Measurements from ENCODE around the gene PPP1R9B.

PPP1R9B gene

GRCh38 chr17:50188921-50189549 lies 38.6 kb upstream of the PPP1R9B start:
- no peak overlapping the region for H3K9ac ChIP-seq (ENCODE audit: low read length)
- no peaks in the 10 kb centered on the region for H3K9me3 ChIP-seq (ENCODE audit: insufficient read depth, low read length)
- no peak overlapping the region for H2AFZ ChIP-seq (ENCODE audit: low read depth, low read length)
- TF ChIP-seq EZH2phosphoT487 (IDR thresholded peaks at IDR 0.05; ENCODE audit: low read depth) (no peak), CTCF (IDR thresholded peaks at IDR 0.05; ENCODE audit: low read depth, low read length) (no peak)
- peaks cover 35% of the 10 kb centered on the region for H3K79me2 ChIP-seq (ENCODE audit: low read length)
- H4K20me1 ChIP-seq (ENCODE audit: insufficient read depth, low read length), result no peaks in the 10 kb centered on the region
- no peak overlapping the region for H3K4me2 ChIP-seq (ENCODE audit: low read length)
- no peaks in the 10 kb centered on the region for H3K27me3 ChIP-seq (ENCODE audit: low read depth, low read length)
- H3K4me1 ChIP-seq (ENCODE audit: low read length), result peaks cover 68% of the 10 kb centered on the region
- peaks cover 61% of the 10 kb centered on the region for H3K36me3 ChIP-seq (replicated peaks; ENCODE audit: low read depth, low read length)
- H3K4me3 ChIP-seq (ENCODE audit: low read length), result no peak overlapping the region
- no peak overlapping the region for H3K27ac ChIP-seq (ENCODE audit: low read length)

DNA sequence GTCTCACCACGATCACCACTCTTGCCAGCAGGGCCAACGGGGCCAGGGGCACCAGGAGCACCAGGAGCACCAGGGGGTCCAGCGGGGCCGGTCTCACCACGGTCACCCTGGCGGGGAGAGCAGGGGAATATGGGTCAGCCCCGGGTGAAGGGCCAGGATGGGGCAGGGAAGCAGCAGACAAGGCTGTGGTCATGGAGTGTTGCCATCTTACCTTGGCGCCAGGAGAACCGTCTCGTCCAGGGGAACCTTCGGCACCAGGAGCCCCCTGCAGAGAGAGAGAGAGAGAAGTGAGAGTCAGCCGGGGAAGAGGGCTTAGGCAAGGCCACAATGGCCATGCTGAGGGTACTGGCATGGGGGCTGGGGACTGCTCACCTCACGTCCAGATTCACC lies 38.0 kb upstream of the PPP1R9B start:
- Histone ChIP-seq H3K27me3 (ENCODE audit: low read depth, low read length) (no peaks in the 10 kb centered on the region), H2AFZ (ENCODE audit: low read depth, low read length) (no peak overlapping the region), H3K36me3 (replicated peaks; ENCODE audit: low read depth, low read length) (peaks cover 61% of the 10 kb centered on the region), H3K9ac (ENCODE audit: low read length) (no peak overlapping the region), H3K27ac (ENCODE audit: low read length) (no peak overlapping the region), H3K4me2 (ENCODE audit: low read length) (no peak overlapping the region), H3K4me1 (ENCODE audit: low read length) (peaks cover 68% of the 10 kb centered on the region), H4K20me1 (ENCODE audit: insufficient read depth, low read length) (no peaks in the 10 kb centered on the region), H3K4me3 (ENCODE audit: low read length) (no peak overlapping the region), H3K9me3 (ENCODE audit: insufficient read depth, low read length) (no peaks in the 10 kb centered on the region), H3K79me2 (ENCODE audit: low read length) (peaks cover 32% of the 10 kb centered on the region)
- TF ChIP-seq EZH2phosphoT487 (IDR thresholded peaks at IDR 0.05; ENCODE audit: low read depth) (no peak), CTCF (IDR thresholded peaks at IDR 0.05; ENCODE audit: low read depth, low read length) (no peak)

GRCh38 chr17:50187751-50188530 lies 37.5 kb upstream of the PPP1R9B start:
- Histone ChIP-seq H2AFZ (ENCODE audit: low read depth, low read length) (no peak overlapping the region), H3K27ac (ENCODE audit: low read length) (no peak overlapping the region), H3K36me3 (replicated peaks; ENCODE audit: low read depth, low read length) (peaks cover 61% of the 10 kb centered on the region), H3K79me2 (ENCODE audit: low read length) (peaks cover 28% of the 10 kb centered on the region), H3K4me3 (ENCODE audit: low read length) (no peak overlapping the region), H3K9ac (ENCODE audit: low read length) (no peak overlapping the region), H4K20me1 (ENCODE audit: insufficient read depth, low read length) (no peaks in the 10 kb centered on the region), H3K4me2 (ENCODE audit: low read length) (no peak overlapping the region), H3K9me3 (ENCODE audit: insufficient read depth, low read length) (no peaks in the 10 kb centered on the region), H3K27me3 (ENCODE audit: low read depth, low read length) (no peaks in the 10 kb centered on the region), H3K4me1 (ENCODE audit: low read length) (peaks cover 67% of the 10 kb centered on the region)
- TF ChIP-seq EZH2phosphoT487 (IDR thresholded peaks at IDR 0.05; ENCODE audit: low read depth) (no peak), CTCF (IDR thresholded peaks at IDR 0.05; ENCODE audit: low read depth, low read length) (no peak)

DNA sequence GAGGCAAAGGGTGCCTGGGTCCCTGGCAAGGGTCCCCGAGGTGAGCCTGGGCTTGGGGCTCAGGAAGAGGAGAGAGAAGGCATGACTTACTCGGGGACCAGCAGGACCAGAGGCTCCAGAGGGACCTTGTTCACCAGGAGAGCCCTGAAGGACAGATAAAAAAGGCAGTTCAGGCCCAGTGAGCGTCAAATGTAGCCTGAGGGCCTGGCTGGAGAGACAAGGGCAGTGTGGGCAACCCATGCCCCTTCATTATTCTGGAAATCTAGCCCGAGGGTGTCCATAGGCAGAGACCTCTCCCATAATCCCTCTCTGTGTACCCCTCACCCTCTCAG lies 36.9 kb upstream of the PPP1R9B start:
- no peak overlapping the region for H3K27ac ChIP-seq (ENCODE audit: low read length)
- no peak for TF ChIP-seq EZH2phosphoT487 (IDR thresholded peaks at IDR 0.05; ENCODE audit: low read depth)
- H3K9ac ChIP-seq (ENCODE audit: low read length), result no peak overlapping the region
- H3K79me2 ChIP-seq (ENCODE audit: low read length), result peaks cover 23% of the 10 kb centered on the region
- H3K9me3 ChIP-seq (ENCODE audit: insufficient read depth, low read length), result no peaks in the 10 kb centered on the region
- H3K4me2 ChIP-seq (ENCODE audit: low read length), result no peak overlapping the region
- peaks cover 61% of the 10 kb centered on the region for H3K36me3 ChIP-seq (replicated peaks; ENCODE audit: low read depth, low read length)
- no peak overlapping the region for H2AFZ ChIP-seq (ENCODE audit: low read depth, low read length)
- no peaks in the 10 kb centered on the region for H4K20me1 ChIP-seq (ENCODE audit: insufficient read depth, low read length)
- H3K4me1 ChIP-seq (ENCODE audit: low read length), result peaks cover 64% of the 10 kb centered on the region
- H3K27me3 ChIP-seq (ENCODE audit: low read depth, low read length), result no peaks in the 10 kb centered on the region
- H3K4me3 ChIP-seq (ENCODE audit: low read length), result no peak overlapping the region

Data from OCI-LY3 (cell line).